ENCODE measurements around the gene SYNPO2L.
A peak's percentile ranks its signal among the peaks of the same experiment; 100 is the strongest.
"Not testable (repeated sequence)": the region's sequence is repeated elsewhere in the genome, so short reads cannot be mapped to it uniquely, and the experiment has no call there.

Gene SYNPO2L

GRCh38 chr10:73655990-73656298 lies at the start of gene SYNPO2L:
Gene SYNPO2L, minus strand, starts transcription at chr10:73656029. Its CDS starts 107 bp downstream, at chr10:73655922.
- DNase-seq = peak; percentile 52

GRCh38 chr10:73703924-73704323 lies 48.1 kb upstream of the SYNPO2L start:
- not testable (repeated sequence) for DNase-seq

GRCh38 chr10:73698819-73699218 lies 43.0 kb upstream of the SYNPO2L start:
- DNase-seq = not testable (repeated sequence)

GRCh38 chr10:73697675-73698159 lies 41.9 kb upstream of the SYNPO2L start, which contains the start of gene AGAP5:
Gene AGAP5, minus strand, starts transcription at chr10:73698109. Its CDS starts 354 bp downstream, at chr10:73697755.
- not testable (repeated sequence) for DNase-seq

- not testable (repeated sequence) for DNase-seq
These were observed 39.5 kb upstream of the SYNPO2L start for GRCh38 chr10:73695302-73695701.

- DNase-seq = not testable (repeated sequence)
These were observed 34.9 kb upstream of the SYNPO2L start for GRCh38 chr10:73690755-73691154.

- DNase-seq = not testable (repeated sequence)
These were observed 33.8 kb upstream of the SYNPO2L start for GRCh38 chr10:73689596-73689995.

- DNase-seq = not testable (repeated sequence)
These were observed 31.8 kb upstream of the SYNPO2L start for GRCh38 chr10:73687641-73688040.

- not testable (repeated sequence) for DNase-seq
These were observed 18.7 kb upstream of the SYNPO2L start for GRCh38 chr10:73674546-73674945.

- DNase-seq = not testable (repeated sequence)
These were observed 12.5 kb upstream of the SYNPO2L start for GRCh38 chr10:73668378-73668777.

GRCh38 chr10:73666153-73666809 lies 10.5 kb upstream of the SYNPO2L start:
- not testable (repeated sequence) for DNase-seq

GRCh38 chr10:73665581-73665980 lies 9.8 kb upstream of the SYNPO2L start:
- not testable (repeated sequence) for DNase-seq

GRCh38 chr10:73664156-73665040 lies 8.6 kb upstream of the SYNPO2L start:
- not testable (repeated sequence) for DNase-seq

- DNase-seq = not testable (repeated sequence)
These were observed 7.8 kb upstream of the SYNPO2L start for GRCh38 chr10:73663621-73664020.

- DNase-seq = not testable (repeated sequence)
These were observed 6.9 kb upstream of the SYNPO2L start for GRCh38 chr10:73662705-73663104.

GRCh38 chr10:73655257-73655989 lies 406 bp downstream of the SYNPO2L start:
- no peak for DNase-seq

- DNase-seq = no peak
These were observed 2.1 kb downstream of the SYNPO2L start for GRCh38 chr10:73653701-73654100.

- DNase-seq = no peak
These were observed 2.6 kb downstream of the SYNPO2L start for GRCh38 chr10:73653195-73653594.

- peak; percentile 67 for DNase-seq
These were observed 5.1 kb downstream of the SYNPO2L start for GRCh38 chr10:73650537-73651331.

- no peak for DNase-seq
These were observed 5.8 kb downstream of the SYNPO2L start for GRCh38 chr10:73649876-73650536.
